Ovary (tissue), 3 donors: ENCODE measurements around the gene RGS19.

Source experiments
- CTCF ChIP-seq, 3 donors: fragments of 450-650 bp in 2 of 3; fragments of 200-600 bp in 1 of 3; IDR thresholded peaks; one replicate each; pipeline versions ENCODE4 v1.5.1 to v1.8.0; 2016 to 2022; ENCODE audit warnings: antibody characterized with exemption in 3 of 3, mild to moderate bottlenecking in 1 of 3
- EP300 ChIP-seq: sonication (generic); formaldehyde crosslinking; IDR thresholded peaks from one replicate; pipeline ENCODE4 v1.6.1; 2017; ENCODE audit warnings: antibody characterized with exemption
- POLR2A ChIP-seq: fragments of 450-650 bp; IDR thresholded peaks from one replicate; pipeline ENCODE4 v1.6.1; 2017; ENCODE audit warnings: antibody characterized with exemption, mild to moderate bottlenecking, moderate library complexity
- donor health status: DM: no; HTN: no; CAD: no.

- TF ChIP-seq POLR2A (no peak), CTCF (IDR thresholded peaks at IDR 0.05) (no peak), EP300 (no peak)
These were observed 13.4 kb downstream of the RGS19 start for GRCh38 chr20:64065974-64066343.
